GM19463 (cell line): ENCODE measurements around the gene NFE2.
"Not testable (repeated sequence)": the region's sequence is repeated elsewhere in the genome, so short reads cannot be mapped to it uniquely, and the experiment has no call there.

Experiments
- ATAC-seq: cut with Tn5 transposase; IDR thresholded peaks from one replicate; pipeline ENCODE4 v1.9.1; 2021; ENCODE audit warnings: mild to moderate bottlenecking, moderate library complexity; ENCODE audit not compliant: unreplicated experiment

Gene NFE2

GRCh38 chr12:54284070-54284780, 16.6 kb downstream of the NFE2 start:
- not testable (repeated sequence) for ATAC-seq

- no peak for ATAC-seq
These were observed 17.7 kb downstream of the NFE2 start for GRCh38 chr12:54282949-54283593.

GRCh38 chr12:54281694-54282093, 19.1 kb downstream of the NFE2 start:
- not testable (repeated sequence) for ATAC-seq

GRCh38 chr12:54281261-54281638, 19.6 kb downstream of the NFE2 start:
- ATAC-seq, result not testable (repeated sequence)

GRCh38 chr12:54280468-54281260, 20.2 kb downstream of the NFE2 start, which contains the start of gene HNRNPA1:
Gene HNRNPA1 (plus strand): TSS chr12:54280726. CDS start chr12:54280808, 82 bp downstream.
- ATAC-seq, result peak; percentile 83

GRCh38 chr12:54279632-54280467, 21.0 kb downstream of the NFE2 start, which contains the start of gene CBX5:
Gene CBX5 (minus strand): TSS chr12:54280122. CDS start chr12:54257650, 22,472 bp downstream.
- peak; percentile 68 for ATAC-seq

GRCh38 chr12:54279227-54279631, 21.6 kb downstream of the NFE2 start:
- ATAC-seq, result no peak

- ATAC-seq, result no peak
These were observed 23.0 kb downstream of the NFE2 start for GRCh38 chr12:54277823-54278276.

- no peak for ATAC-seq
These were observed 24.4 kb downstream of the NFE2 start for GRCh38 chr12:54276368-54276767.

- no peak for ATAC-seq
These were observed 26.8 kb downstream of the NFE2 start for GRCh38 chr12:54273981-54274380.

- no peak for ATAC-seq
These were observed 28.6 kb downstream of the NFE2 start for GRCh38 chr12:54272214-54272613.

- ATAC-seq, result no peak
These were observed 30.5 kb downstream of the NFE2 start for GRCh38 chr12:54270345-54270744.

GRCh38 chr12:54266852-54267251, 34.0 kb downstream of the NFE2 start:
- ATAC-seq, result no peak

- no peak for ATAC-seq
These were observed 35.4 kb downstream of the NFE2 start for GRCh38 chr12:54265364-54265812.

GRCh38 chr12:54262403-54262925, 38.4 kb downstream of the NFE2 start:
- no peak for ATAC-seq

GRCh38 chr12:54261815-54262402, 38.9 kb downstream of the NFE2 start:
- ATAC-seq, result no peak

- ATAC-seq, result peak; percentile 92
These were observed 41.4 kb downstream of the NFE2 start for GRCh38 chr12:54259194-54260011.

GRCh38 chr12:54258201-54258681, 42.6 kb downstream of the NFE2 start:
- no peak for ATAC-seq

- ATAC-seq, result no peak
These were observed 43.5 kb downstream of the NFE2 start for GRCh38 chr12:54257332-54257731.
